ENCODE data around the gene PRKG1. TPM values are rescaled to one million over a fixed set of nuclear protein-coding genes. Genes with fewer than 3 reads are reported as not detected.

Gene PRKG1
- polyA plus RNA-seq, 1 donor (not counting 4 experiments of a cell fraction or from before 2014, with no cell fraction given): 0.24 TPM

GRCh38 chr10:51297438-51297837, 223.2 kb downstream of the PRKG1 start:
- H3K9me1 ChIP-seq (ENCODE audit: control insufficient read depth, extremely low read depth, insufficient read depth, low read length): no peaks in the 10 kb centered on the region
- H3K4me1 ChIP-seq (ENCODE audit: control insufficient read depth, extremely low read depth, insufficient read depth, low read length): no peaks in the 10 kb centered on the region
- TF ChIP-seq EZH2 (IDR thresholded peaks at IDR 0.05; ENCODE audit: low read length): no peak
- no peak for TF ChIP-seq CTCF (optimal IDR thresholded peaks at IDR 0.05 in 1 of 3, IDR thresholded peaks at IDR 0.05 in 1 of 3, conservative IDR thresholded peaks at IDR 0.05 in 1 of 3; ENCODE audit: extremely low read depth in 1 of 3, insufficient read depth in 2 of 3, low read length in 3 of 3)
- H3K36me3 ChIP-seq (ENCODE audit: control insufficient read depth in 2 of 2, extremely low read depth in 1 of 2, insufficient read depth in 2 of 2, low read length in 2 of 2): no peaks in the 10 kb centered on the region
- dilution Hi-C loops (cut with MboI; ENCODE audit: extremely low pct_ligation_motif_present, low sequenced_read_pairs): no loop called here
- H3K27me3 ChIP-seq (ENCODE audit: control insufficient read depth, extremely low read depth, insufficient read depth, low read length): no peaks in the 10 kb centered on the region
- H3K79me2 ChIP-seq (ENCODE audit: control insufficient read depth, insufficient read depth, low read length): no peaks in the 10 kb centered on the region
- DNase-seq (ENCODE audit: low read depth, low spot score) (no peak), FAIRE-seq (no peak)
- H3K9ac ChIP-seq (ENCODE audit: control insufficient read depth, extremely low read depth, insufficient read depth, low read length): no peak overlapping the region
- H3K9me3 ChIP-seq (ENCODE audit: control insufficient read depth, low read depth, low read length): no peaks in the 10 kb centered on the region
- no peak overlapping the region for H2AFZ ChIP-seq (ENCODE audit: control insufficient read depth, low read length)
- no peaks in the 10 kb centered on the region for H4K20me1 ChIP-seq (ENCODE audit: control insufficient read depth, extremely low read depth, insufficient read depth, low read length)
- H3K4me3 ChIP-seq (ENCODE audit: control insufficient read depth in 2 of 3, extremely low read depth in 1 of 3, insufficient read depth in 2 of 3, low read depth in 1 of 3, low read length in 3 of 3): no peak overlapping the region
- no peak overlapping the region for H3K27ac ChIP-seq (ENCODE audit: control insufficient read depth, insufficient read depth, low read length)
- no peak overlapping the region for H3K4me2 ChIP-seq (ENCODE audit: control insufficient read depth, extremely low read depth, insufficient read depth, low read depth, low read length)

GRCh38 chr10:51300617-51301304, 226.5 kb downstream of the PRKG1 start:
- no peak overlapping the region for H2AFZ ChIP-seq (ENCODE audit: control insufficient read depth, low read length)
- H3K4me1 ChIP-seq (ENCODE audit: control insufficient read depth, extremely low read depth, insufficient read depth, low read length): no peaks in the 10 kb centered on the region
- TF ChIP-seq CTCF (optimal IDR thresholded peaks at IDR 0.05 in 1 of 3, IDR thresholded peaks at IDR 0.05 in 1 of 3, conservative IDR thresholded peaks at IDR 0.05 in 1 of 3; ENCODE audit: extremely low read depth in 1 of 3, insufficient read depth in 2 of 3, low read length in 3 of 3): no peak
- TF ChIP-seq EZH2 (IDR thresholded peaks at IDR 0.05; ENCODE audit: low read length): no peak
- H3K36me3 ChIP-seq (ENCODE audit: control insufficient read depth in 2 of 2, extremely low read depth in 1 of 2, insufficient read depth in 2 of 2, low read length in 2 of 2): no peaks in the 10 kb centered on the region
- no peaks in the 10 kb centered on the region for H3K9me1 ChIP-seq (ENCODE audit: control insufficient read depth, extremely low read depth, insufficient read depth, low read length)
- no peak overlapping the region for H3K4me3 ChIP-seq (ENCODE audit: control insufficient read depth in 2 of 3, extremely low read depth in 1 of 3, insufficient read depth in 2 of 3, low read depth in 1 of 3, low read length in 3 of 3)
- H3K4me2 ChIP-seq (ENCODE audit: control insufficient read depth, extremely low read depth, insufficient read depth, low read depth, low read length): no peak overlapping the region
- no peak overlapping the region for H3K27ac ChIP-seq (ENCODE audit: control insufficient read depth, insufficient read depth, low read length)
- no peaks in the 10 kb centered on the region for H3K27me3 ChIP-seq (ENCODE audit: control insufficient read depth, extremely low read depth, insufficient read depth, low read length)
- no peak overlapping the region for H3K9ac ChIP-seq (ENCODE audit: control insufficient read depth, extremely low read depth, insufficient read depth, low read length)
- no peaks in the 10 kb centered on the region for H4K20me1 ChIP-seq (ENCODE audit: control insufficient read depth, extremely low read depth, insufficient read depth, low read length)
- FAIRE-seq: no peak
- DNase-seq (ENCODE audit: low read depth, low spot score): no peak
- H3K9me3 ChIP-seq (ENCODE audit: control insufficient read depth, low read depth, low read length): no peaks in the 10 kb centered on the region
- dilution Hi-C loops (cut with MboI; ENCODE audit: extremely low pct_ligation_motif_present, low sequenced_read_pairs): no loop called here
- no peaks in the 10 kb centered on the region for H3K79me2 ChIP-seq (ENCODE audit: control insufficient read depth, insufficient read depth, low read length)

All from keratinocyte (primary cell).